ENCODE results near the gene RINT1. TPM values are rescaled to one million over a fixed set of nuclear protein-coding genes. Genes with fewer than 3 reads are reported as not detected.
"Not testable (repeated sequence)": the region's sequence is repeated elsewhere in the genome, so short reads cannot be mapped to it uniquely, and the experiment has no call there.

RINT1 gene
- total RNA-seq, 4 donors from 2014 or later = 7.8 to 17.1 (median 16.1) TPM

GRCh38 chr7:105512926-105513526, 19.0 kb upstream of the RINT1 start:
- Histone ChIP-seq H3K27me3 (no peaks in the 10 kb centered on the region), H3K4me1 (no peaks in the 10 kb centered on the region), H3K4me3 (no peak overlapping the region), H3K9me3 (no peaks in the 10 kb centered on the region), H3K27ac (no peak overlapping the region), H3K36me3 (peaks cover 0 to 5% (median 0%) of the 10 kb centered on the region in 3 donors)
- no peak for DNase-seq
- intact Hi-C loops (cut with DNase I) = no loop called here
- no peak for TF ChIP-seq POLR2A (IDR thresholded peaks at IDR 0.05)
- TF ChIP-seq, protein P1, sequence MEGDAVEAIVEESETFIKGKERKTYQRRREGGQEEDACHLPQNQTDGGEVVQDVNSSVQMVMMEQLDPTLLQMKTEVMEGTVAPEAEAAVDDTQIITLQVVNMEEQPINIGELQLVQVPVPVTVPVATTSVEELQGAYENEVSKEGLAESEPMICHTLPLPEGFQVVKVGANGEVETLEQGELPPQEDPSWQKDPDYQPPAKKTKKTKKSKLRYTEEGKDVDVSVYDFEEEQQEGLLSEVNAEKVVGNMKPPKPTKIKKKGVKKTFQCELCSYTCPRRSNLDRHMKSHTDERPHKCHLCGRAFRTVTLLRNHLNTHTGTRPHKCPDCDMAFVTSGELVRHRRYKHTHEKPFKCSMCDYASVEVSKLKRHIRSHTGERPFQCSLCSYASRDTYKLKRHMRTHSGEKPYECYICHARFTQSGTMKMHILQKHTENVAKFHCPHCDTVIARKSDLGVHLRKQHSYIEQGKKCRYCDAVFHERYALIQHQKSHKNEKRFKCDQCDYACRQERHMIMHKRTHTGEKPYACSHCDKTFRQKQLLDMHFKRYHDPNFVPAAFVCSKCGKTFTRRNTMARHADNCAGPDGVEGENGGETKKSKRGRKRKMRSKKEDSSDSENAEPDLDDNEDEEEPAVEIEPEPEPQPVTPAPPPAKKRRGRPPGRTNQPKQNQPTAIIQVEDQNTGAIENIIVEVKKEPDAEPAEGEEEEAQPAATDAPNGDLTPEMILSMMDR (IDR thresholded peaks at IDR 0.05) = no peak
- WGBS, 2 donors = 17 to 94% methylated on average over 1 to 4 of the region's 4 CpGs

DNA sequence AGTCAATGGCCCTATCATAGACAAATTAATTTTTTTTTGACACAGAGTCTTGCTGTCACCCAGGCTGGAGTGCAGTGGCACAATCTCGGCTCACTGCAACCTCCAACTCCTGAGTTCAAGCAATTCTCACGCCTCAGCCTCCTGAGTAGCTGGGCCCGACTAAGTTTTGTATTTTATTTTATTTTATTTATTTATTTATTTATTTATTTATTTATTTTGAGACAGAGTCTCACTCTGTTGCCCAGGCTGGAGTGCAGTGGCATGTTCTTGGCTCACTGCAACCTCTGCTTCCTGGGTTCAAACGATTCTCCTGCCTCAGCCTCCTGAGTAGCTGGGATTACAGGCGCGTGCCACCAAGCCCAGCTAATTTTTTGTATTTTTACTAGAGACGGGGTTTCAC, 16.4 kb upstream of the RINT1 start:
- H3K27ac ChIP-seq; intact Hi-C loops (cut with DNase I); DNase-seq; H3K27me3 ChIP-seq; H3K9me3 ChIP-seq; H3K4me1 ChIP-seq; H3K4me3 ChIP-seq: not testable (repeated sequence)
- peaks cover 0 to 10% (median 0%) of the 10 kb centered on the region in 3 donors for H3K36me3 ChIP-seq
- WGBS, 2 donors = 92 to 98% methylated on average over 7 of the region's 7 CpGs

DNA sequence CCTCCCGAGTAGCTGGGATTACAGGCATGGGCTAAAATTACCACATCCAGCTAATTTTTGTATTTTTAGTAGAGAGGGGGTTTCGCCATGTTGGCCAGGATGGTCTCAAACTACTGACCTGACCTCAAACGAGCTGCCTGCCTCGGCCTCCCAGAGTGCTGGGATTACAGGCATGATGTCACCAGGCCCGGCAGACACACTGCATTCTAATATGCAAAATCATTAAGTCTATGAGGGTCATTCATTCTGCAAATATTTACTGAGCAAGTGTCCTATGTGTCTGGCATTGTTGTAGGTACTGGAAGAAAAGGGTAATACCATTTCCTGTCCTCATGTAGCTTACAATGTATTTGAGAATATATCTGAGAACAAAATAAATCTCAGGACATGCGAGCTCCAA, 12.6 kb upstream of the RINT1 start:
- Histone ChIP-seq H3K36me3 (peaks cover 0 to 10% (median 0%) of the 10 kb centered on the region in 3 donors), H3K27ac (no peak overlapping the region), H3K4me1 (peaks cover 0 to 20% (median 11%) of the 10 kb centered on the region in 3 donors), H3K4me3 (no peak overlapping the region), H3K27me3 (no peaks in the 10 kb centered on the region), H3K9me3 (no peaks in the 10 kb centered on the region)
- no peak for DNase-seq
- intact Hi-C loops (cut with DNase I) = no loop called here
- 93 to 94% methylated on average over 2 to 6 of the region's 6 CpGs for WGBS, 2 donors
- TF ChIP-seq, protein P1 (IDR thresholded peaks at IDR 0.05) = no peak
- no peak for TF ChIP-seq POLR2A (IDR thresholded peaks at IDR 0.05)

GRCh38 chr7:105520620-105521019, 11.4 kb upstream of the RINT1 start:
- peak overlapping the region in 2 of 4 donors; percentile 86 to 91 for H3K4me3 ChIP-seq
- H3K27me3 ChIP-seq, H3K9me3 ChIP-seq, DNase-seq, H3K27ac ChIP-seq: not testable (repeated sequence)
- WGBS, 2 donors = 88 to 95% methylated on average over 7 of the region's 7 CpGs
- H3K36me3 ChIP-seq = peaks cover 0 to 10% (median 0%) of the 10 kb centered on the region in 3 donors
- intact Hi-C loops (cut with DNase I) = loop anchor here (10.0 kb wide), 1 partner anchor 536 kb away; no protein-coding TSS in a partner anchor
- peaks cover 0 to 20% (median 11%) of the 10 kb centered on the region in 3 donors for H3K4me1 ChIP-seq

DNA sequence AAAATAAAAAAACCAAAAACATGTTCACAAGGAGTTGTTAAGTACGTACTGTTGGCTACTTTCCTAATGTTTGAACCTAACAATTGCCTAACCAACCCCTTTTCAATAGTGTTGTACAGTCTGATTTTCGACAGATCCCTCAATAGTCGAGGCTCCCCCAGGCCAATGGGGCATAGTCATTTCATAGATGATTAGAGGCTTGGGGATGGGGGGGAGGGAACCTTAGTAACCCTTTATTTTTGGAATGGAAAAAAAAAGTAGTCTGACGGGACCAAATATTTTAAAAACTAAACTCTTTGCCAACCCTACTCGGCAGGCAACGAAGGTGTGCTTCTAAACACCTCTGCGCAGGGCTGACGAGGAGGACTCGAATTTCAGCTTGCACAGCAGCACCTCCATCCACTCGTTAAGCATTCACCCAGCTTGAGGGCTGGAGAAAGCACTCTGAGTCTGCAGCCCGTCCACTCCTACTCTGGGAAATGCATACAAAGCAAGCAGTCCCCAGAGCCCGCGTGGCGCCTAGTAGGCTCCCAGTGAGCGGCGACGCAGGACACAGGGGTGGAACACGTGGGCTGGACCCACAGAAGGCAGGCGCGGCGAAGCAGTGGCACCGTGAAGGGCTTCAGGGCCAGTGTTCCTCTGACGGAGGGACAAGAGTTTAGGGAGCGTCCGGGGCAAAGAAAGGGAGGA, 10.8 kb upstream of the RINT1 start:
- H3K4me3 ChIP-seq = peak overlapping the region; percentile 65 to 91 (median 88)
- no peaks in the 10 kb centered on the region for H3K27me3 ChIP-seq
- no peak for TF ChIP-seq POLR2A (IDR thresholded peaks at IDR 0.05)
- TF ChIP-seq, protein P1 (IDR thresholded peaks at IDR 0.05) = no peak
- peaks cover 0 to 10% (median 0%) of the 10 kb centered on the region in 3 donors for H3K36me3 ChIP-seq
- peaks cover 0 to 20% (median 11%) of the 10 kb centered on the region in 3 donors for H3K4me1 ChIP-seq
- no peaks in the 10 kb centered on the region for H3K9me3 ChIP-seq
- intact Hi-C loops (cut with DNase I) = loop anchor here (10.0 kb wide), 1 partner anchor 536 kb away; no protein-coding TSS in a partner anchor
- DNase-seq = no peak
- peak overlapping the region; percentile 84 to 96 (median 90) for H3K27ac ChIP-seq
- 7 to 23% methylated on average over 14 to 22 of the region's 25 CpGs for WGBS, 2 donors

All from esophagus squamous epithelium (tissue), 5 donors.